OCI-LY7 (cell line): ENCODE measurements around the gene PHB1. TPM values are rescaled to one million over a fixed set of nuclear protein-coding genes. Genes with fewer than 3 reads are reported as not detected.

Experiments
- BruUV-seq: library from RNA; stranded (reverse); fragments of 400-500 nt; replicated peaks from 2 replicates; lab custom pipeline; 2021; lab: Mats Ljungman, UMichigan
- CTCF ChIA-PET: fragments of 300-600 bp; sonication (Branson Sonifier 250); formaldehyde crosslinking; loops from one replicate; lab custom pipeline; 2022; ENCODE audit warnings: antibody characterized with exemption; ENCODE audit not compliant: unreplicated experiment; lab: Charles Lee
- POLR2A ChIA-PET: fragments of 300-600 bp; sonication (Branson Sonifier 250); formaldehyde crosslinking; loops from one replicate; lab custom pipeline; 2022; ENCODE audit warnings: antibody characterized with exemption; lab: Charles Lee
- DNase-seq: peaks from one replicate; pipeline ENCODE4 v3.0.0-alpha.2; 2015; ENCODE audit warnings: low spot score
- H2AFZ ChIP-seq: fragments of 200-600 bp; sonication (generic), shearing (Covaris generic); 2 replicates; pipeline ENCODE4 v1.6.1; 2014; ENCODE audit warnings: mild to moderate bottlenecking, antibody characterized with exemption, low read length, moderate library complexity
- H3K27ac ChIP-seq: fragments of 200-600 bp; sonication (generic); 2 replicates; pipeline ENCODE4 v1.5.1; 2014; ENCODE audit warnings: mixed run types, low read depth, mild to moderate bottlenecking, moderate library complexity, low read length, inconsistent platforms; ENCODE audit not compliant: poor library complexity, severe bottlenecking
- H3K36me3 ChIP-seq: fragments of 200-600 bp; sonication (generic); 2 replicates; pipeline ENCODE4 v1.6.1; 2014; ENCODE audit warnings: mild to moderate bottlenecking, antibody characterized with exemption, low read length, moderate library complexity, mixed read lengths; ENCODE audit not compliant: insufficient read depth
- H3K4me1 ChIP-seq: fragments of 200-600 bp; sonication (generic); 2 replicates; pipeline ENCODE4 v1.5.1; 2014; ENCODE audit warnings: mild to moderate bottlenecking, low read length; ENCODE audit not compliant: insufficient read depth, poor library complexity, severe bottlenecking
- H3K4me2 ChIP-seq: fragments of 200-600 bp; sonication (generic); 2 replicates; pipeline ENCODE4 v1.6.1; 2014; ENCODE audit warnings: mild to moderate bottlenecking, low read length
- H3K4me3 ChIP-seq: fragments of 200-600 bp; sonication (generic); 2 replicates; pipeline ENCODE4 v1.5.1; 2014; ENCODE audit warnings: mild to moderate bottlenecking, low read depth, low read length; ENCODE audit not compliant: poor library complexity, severe bottlenecking
- H3K79me2 ChIP-seq: fragments of 200-600 bp; sonication (generic); 2 replicates; pipeline ENCODE4 v1.6.1; 2016; ENCODE audit warnings: low read depth, mild to moderate bottlenecking, low read length, moderate library complexity, mixed read lengths; ENCODE audit not compliant: insufficient read depth
- H3K9me2 ChIP-seq: fragments of 200-600 bp; sonication (generic); 2 replicates; pipeline ENCODE4 v1.6.1; 2016; ENCODE audit warnings: mild to moderate bottlenecking, low read length, mixed read lengths; ENCODE audit not compliant: insufficient read depth
- H3K9me3 ChIP-seq: fragments of 200-600 bp; sonication (generic); 2 replicates; pipeline ENCODE4 v1.6.1; 2014; ENCODE audit warnings: mild to moderate bottlenecking, mixed run types, low read length, mixed read lengths
- H4K20me1 ChIP-seq: fragments of 200-600 bp; sonication (generic); 2 replicates; pipeline ENCODE4 v1.6.1; 2014; ENCODE audit warnings: mild to moderate bottlenecking, antibody characterized with exemption, low read length, moderate library complexity, mixed read lengths; ENCODE audit not compliant: insufficient read depth
- CTCF ChIP-seq: fragments of 200-600 bp; sonication (generic); conservative IDR thresholded peaks from 2 replicates; pipeline ENCODE4 v1.5.1; 2014; ENCODE audit warnings: mild to moderate bottlenecking, antibody characterized with exemption, low read length, moderate library complexity, mixed read lengths
- EZH2phosphoT487 ChIP-seq: fragments of 200-600 bp; sonication (generic); IDR thresholded peaks from 2 replicates; pipeline ENCODE4 v1.6.1; 2018; ENCODE audit warnings: low read depth, borderline replicate concordance, mild to moderate bottlenecking, mixed run types, antibody characterized with exemption, low read length, moderate library complexity, mixed read lengths
- intact Hi-C: fragments of 100-400 bp; cut with micrococcal nuclease; formaldehyde crosslinking; loops from one replicate; pipeline ENCODE4 v1.10.0; 2022; ENCODE audit not compliant: unreplicated experiment
- total RNA-seq, 2 experiments: library from RNA; depleted of rRNA in 1 of 2; stranded (reverse); fragments of >200 nt in 1 of 2; shearing (Covaris generic) in 1 of 2; gene quantifications; 2 replicates each; pipeline ENCODE4 v1.2.3, GENCODE V29; 2014 to 2022

The PHB1 gene
- total RNA-seq, 2 experiments from 2014 or later = 137 to 217 TPM

DNA sequence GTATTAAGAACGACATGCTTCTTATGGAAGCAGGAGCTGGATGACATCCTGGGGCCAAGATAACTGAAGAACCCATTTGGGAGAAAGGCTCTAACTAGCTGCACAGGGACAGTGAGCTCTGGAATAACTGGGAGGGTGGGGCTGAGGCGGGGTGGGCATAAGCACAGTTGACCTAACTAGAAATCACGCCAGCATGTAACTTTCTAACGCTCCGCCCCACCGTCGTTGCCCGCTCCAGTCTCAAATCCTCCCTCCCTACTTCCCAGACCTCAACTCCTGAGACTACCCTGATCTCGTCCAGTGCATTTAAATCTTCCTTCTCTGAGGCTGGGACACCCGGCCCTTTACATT lies 436 bp downstream of the PHB1 start:
- H3K27ac ChIP-seq = no peak overlapping the region
- ChIA-PET CTCF (interaction anchor here (0.6 to 1.0 kb wide), 2 partner anchors 8 to 26 kb away, joined by 3 to 5 read pairs; no protein-coding TSS in a partner anchor), POLR2A (interaction anchor here (0.5 to 1.3 kb wide), 6 partner anchors 14 to 142 kb away, joined by 3 to 6 read pairs (median 4); no protein-coding TSS in a partner anchor)
- peak overlapping the region; percentile 96 for H3K4me3 ChIP-seq
- H3K9me2 ChIP-seq = no peaks in the 10 kb centered on the region
- H3K79me2 ChIP-seq = peaks cover 15% of the 10 kb centered on the region
- H3K4me2 ChIP-seq = peak overlapping the region; percentile 98
- no peaks in the 10 kb centered on the region for H3K9me3 ChIP-seq
- peaks cover 37% of the 10 kb centered on the region for H3K36me3 ChIP-seq
- BruUV-seq = no TSS peak
- intact Hi-C loops = loop anchor here (10.0 kb wide), 1 partner anchor 291 kb away; the partner anchor contains the start of gene SLC35B1
- no peaks in the 10 kb centered on the region for H4K20me1 ChIP-seq
- TF ChIP-seq CTCF = no peak
- TF ChIP-seq EZH2phosphoT487 = no peak
- DNase-seq = no peak
- H3K4me1 ChIP-seq = peaks cover 16% of the 10 kb centered on the region
- peak overlapping the region; percentile 68; the same call in 1 of the 2 replicates for H2AFZ ChIP-seq

- TF ChIP-seq EZH2phosphoT487 = no peak
- no peak for TF ChIP-seq CTCF
- H3K4me2 ChIP-seq = no peak overlapping the region
- H3K4me1 ChIP-seq = peaks cover 26% of the 10 kb centered on the region
- no peak overlapping the region for H3K4me3 ChIP-seq
- peaks cover 89% of the 10 kb centered on the region for H3K36me3 ChIP-seq
- ChIA-PET POLR2A (no interaction called here), CTCF (interaction anchor here (0.9 to 1.5 kb wide), 2 partner anchors 20 to 147 kb away, joined by 4 to 5 read pairs; no protein-coding TSS in a partner anchor)
- no peaks in the 10 kb centered on the region for H3K9me2 ChIP-seq
- DNase-seq = no peak
- no TSS peak for BruUV-seq
- H3K9me3 ChIP-seq = no peaks in the 10 kb centered on the region
- H3K27ac ChIP-seq = no peak overlapping the region
- intact Hi-C loops = no loop called here
- no peak overlapping the region for H2AFZ ChIP-seq
- H4K20me1 ChIP-seq = no peaks in the 10 kb centered on the region
- peaks cover 10% of the 10 kb centered on the region for H3K79me2 ChIP-seq
These were observed 5.6 kb downstream of the PHB1 start for GRCh38 chr17:49409066-49409465.

DNA sequence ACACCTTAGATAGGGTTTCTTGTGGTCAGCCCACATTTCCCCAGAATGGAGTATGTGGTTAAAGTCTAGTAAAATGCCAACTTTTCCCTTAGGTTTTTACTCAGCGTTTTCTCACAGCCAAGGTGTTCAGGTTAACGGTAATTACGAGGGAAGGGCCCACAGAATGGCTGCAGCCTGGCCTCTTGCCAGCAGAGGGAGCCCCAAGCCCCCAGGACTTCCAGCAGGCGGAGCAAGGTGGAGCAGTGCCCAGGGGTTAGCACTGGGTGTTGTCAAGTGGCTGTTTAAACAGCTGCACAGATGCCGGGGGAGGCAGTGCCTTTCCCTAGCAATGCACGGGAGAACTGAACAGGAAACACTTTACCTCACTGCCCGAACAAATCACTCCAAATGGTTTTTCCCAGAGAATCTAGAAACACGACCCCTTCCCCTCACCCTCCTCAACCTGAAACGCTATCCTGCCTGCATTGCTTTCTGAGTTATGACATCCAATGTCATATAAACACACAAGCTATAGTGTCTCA lies 6.6 kb downstream of the PHB1 start:
- Histone ChIP-seq H3K4me3 (no peak overlapping the region), H3K9me2 (no peaks in the 10 kb centered on the region), H3K9me3 (no peaks in the 10 kb centered on the region), H3K4me1 (peaks cover 18% of the 10 kb centered on the region), H3K79me2 (no peaks in the 10 kb centered on the region; the same call in 1 of the 2 replicates), H4K20me1 (no peaks in the 10 kb centered on the region), H3K27ac (no peak overlapping the region), H2AFZ (peak overlapping the region; percentile 8; the same call in 1 of the 2 replicates), H3K36me3 (peaks cover 97% of the 10 kb centered on the region), H3K4me2 (0 out of 2 replicates have a peak overlapping the region, but pooled peaks have one; percentile 1)
- intact Hi-C loops = loop anchor here (1.0 kb wide), 1 partner anchor 148 kb away; no protein-coding TSS in a partner anchor
- BruUV-seq = no TSS peak
- ChIA-PET POLR2A (no interaction called here), CTCF (interaction anchor here (0.6 to 1.5 kb wide), 4 partner anchors 9 to 148 kb away, joined by 3 to 5 read pairs (median 4); no protein-coding TSS in a partner anchor)
- DNase-seq = peak; percentile 82
- TF ChIP-seq CTCF (peak; percentile 100), EZH2phosphoT487 (no peak)
